ENCODE results near the gene INKA1.
"Not testable (repeated sequence)": the region's sequence is repeated elsewhere in the genome, so short reads cannot be mapped to it uniquely, and the experiment has no call there.

INKA1 gene

DNA sequence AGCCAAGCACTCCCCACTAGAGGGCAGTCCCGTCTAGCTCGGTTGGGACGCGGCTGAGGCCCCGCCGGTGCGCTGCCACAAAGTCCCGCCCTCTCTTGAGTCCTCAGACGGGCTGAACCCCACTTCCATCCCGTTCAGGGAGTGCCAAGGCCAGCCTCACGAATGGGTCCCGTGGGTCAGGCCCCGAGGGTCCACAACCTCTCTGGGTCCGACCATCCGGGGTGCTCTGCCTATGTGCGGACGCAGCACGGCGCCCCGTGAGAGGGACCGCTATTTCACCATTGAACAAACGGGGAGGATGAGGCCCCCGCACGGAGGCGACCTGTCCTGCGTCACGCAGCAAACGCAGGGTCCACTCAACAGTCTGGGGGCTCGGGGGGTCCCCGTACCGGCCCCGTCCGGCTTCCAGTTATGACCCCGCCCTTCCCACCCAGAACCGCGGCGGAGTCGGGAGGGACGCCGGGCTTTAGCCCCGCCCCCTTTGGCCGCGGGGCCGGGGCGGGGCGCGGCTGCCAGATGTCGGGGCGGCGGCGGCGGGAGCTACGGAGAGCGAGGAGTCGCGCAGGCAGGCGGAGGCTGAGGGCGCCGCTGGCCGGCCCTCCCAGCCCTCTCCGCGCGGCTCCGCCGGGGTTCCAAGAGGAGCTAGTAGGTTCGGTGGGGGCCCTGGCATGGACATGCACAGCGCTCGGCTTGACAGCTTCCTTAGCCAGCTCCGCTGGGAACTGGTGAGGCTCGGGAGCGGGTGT lies at the start of gene INKA1:
Gene INKA1, plus strand, starts transcription at position 543 of the 746 bp plus-strand sequence. Its CDS starts 132 bp downstream, at position 675.
- peak; percentile 66 for DNase-seq

- no peak for DNase-seq
These were observed 48.5 kb upstream of the INKA1 start for GRCh38 chr3:49754536-49754935.

DNA sequence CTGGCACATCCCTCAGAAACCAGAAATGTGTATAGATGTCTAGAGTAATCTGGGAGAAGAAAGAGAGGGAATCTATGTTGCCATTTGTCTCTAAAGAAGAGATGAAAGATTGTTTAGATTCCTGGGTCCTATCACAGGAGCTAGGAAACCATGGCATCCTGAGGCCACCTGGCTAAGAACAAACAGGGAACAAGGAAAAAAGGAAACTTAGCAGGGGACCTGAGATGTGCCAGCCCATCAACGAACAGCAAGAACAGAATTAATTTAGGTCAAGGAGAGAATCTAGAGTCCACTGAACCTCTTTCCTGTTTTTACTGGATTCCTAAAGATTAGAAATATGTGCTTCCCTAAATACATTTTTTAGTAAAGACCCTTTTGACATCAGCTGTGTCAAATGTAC lies 47.0 kb upstream of the INKA1 start:
- no peak for DNase-seq

GRCh38 chr3:49757197-49757596 lies 45.9 kb upstream of the INKA1 start:
- DNase-seq, result no peak

- DNase-seq, result no peak
These were observed 43.8 kb upstream of the INKA1 start for GRCh38 chr3:49759226-49759625.

- no peak for DNase-seq
These were observed 41.4 kb upstream of the INKA1 start for GRCh38 chr3:49761661-49762060.

- DNase-seq, result no peak
These were observed 39.1 kb upstream of the INKA1 start for GRCh38 chr3:49763981-49764380.

GRCh38 chr3:49769286-49769915 lies 33.7 kb upstream of the INKA1 start:
- no peak for DNase-seq

DNA sequence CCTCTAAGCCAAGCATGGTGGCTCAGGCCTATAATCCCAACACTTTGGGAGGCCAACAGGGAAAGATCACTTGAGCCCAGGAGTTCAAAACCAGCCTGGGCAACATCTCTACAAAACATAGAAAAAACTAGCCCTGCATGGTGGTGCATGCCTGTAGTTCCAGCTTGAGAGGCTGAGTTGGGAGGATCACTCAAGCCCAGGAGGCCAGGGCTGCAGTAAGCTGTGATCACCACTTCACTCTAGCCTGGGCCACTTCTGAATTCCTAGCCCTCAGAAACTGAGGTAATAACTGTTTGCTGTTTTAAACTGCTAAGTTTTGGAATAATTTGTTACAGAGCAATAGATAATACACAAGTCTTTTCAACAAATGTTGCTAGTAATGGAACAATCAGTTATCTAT lies 33.1 kb upstream of the INKA1 start:
- DNase-seq, result no peak

GRCh38 chr3:49771340-49771938 lies 31.6 kb upstream of the INKA1 start:
- DNase-seq, result no peak

- no peak for DNase-seq
These were observed 30.4 kb upstream of the INKA1 start for GRCh38 chr3:49772703-49773102.

GRCh38 chr3:49775538-49775937 lies 27.5 kb upstream of the INKA1 start:
- DNase-seq, result no peak

GRCh38 chr3:49776101-49776500 lies 27.0 kb upstream of the INKA1 start:
- DNase-seq, result not testable (repeated sequence)

GRCh38 chr3:49779358-49780079 lies 23.5 kb upstream of the INKA1 start:
- DNase-seq, result no peak

- DNase-seq, result no peak
These were observed 22.7 kb upstream of the INKA1 start for GRCh38 chr3:49780080-49780974.

DNA sequence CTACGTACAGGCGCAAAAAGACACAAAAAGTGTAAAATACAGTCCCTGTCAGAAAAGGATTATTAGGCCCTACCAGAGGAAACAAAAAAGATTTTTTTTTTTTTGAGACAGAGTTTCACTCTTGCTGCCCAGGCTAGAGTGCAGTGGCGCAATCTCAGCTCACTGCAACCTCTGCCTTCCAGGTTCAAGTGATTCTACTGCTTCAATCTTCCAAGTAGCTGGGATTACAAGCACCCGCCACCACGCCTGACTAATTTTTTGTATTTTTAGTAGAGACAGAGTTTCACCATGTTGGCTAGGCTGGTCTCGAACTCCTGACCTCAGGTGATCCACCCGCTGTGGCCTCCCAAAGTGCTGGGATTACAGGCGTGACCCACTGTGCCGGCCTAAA lies 22.1 kb upstream of the INKA1 start:
- DNase-seq, result not testable (repeated sequence)

- DNase-seq, result no peak
These were observed 21.5 kb upstream of the INKA1 start for GRCh38 chr3:49781415-49782199.

GRCh38 chr3:49782277-49782676 lies 20.8 kb upstream of the INKA1 start:
- DNase-seq, result not testable (repeated sequence)

- no peak for DNase-seq
These were observed 17.3 kb upstream of the INKA1 start for GRCh38 chr3:49785565-49786356.

DNA sequence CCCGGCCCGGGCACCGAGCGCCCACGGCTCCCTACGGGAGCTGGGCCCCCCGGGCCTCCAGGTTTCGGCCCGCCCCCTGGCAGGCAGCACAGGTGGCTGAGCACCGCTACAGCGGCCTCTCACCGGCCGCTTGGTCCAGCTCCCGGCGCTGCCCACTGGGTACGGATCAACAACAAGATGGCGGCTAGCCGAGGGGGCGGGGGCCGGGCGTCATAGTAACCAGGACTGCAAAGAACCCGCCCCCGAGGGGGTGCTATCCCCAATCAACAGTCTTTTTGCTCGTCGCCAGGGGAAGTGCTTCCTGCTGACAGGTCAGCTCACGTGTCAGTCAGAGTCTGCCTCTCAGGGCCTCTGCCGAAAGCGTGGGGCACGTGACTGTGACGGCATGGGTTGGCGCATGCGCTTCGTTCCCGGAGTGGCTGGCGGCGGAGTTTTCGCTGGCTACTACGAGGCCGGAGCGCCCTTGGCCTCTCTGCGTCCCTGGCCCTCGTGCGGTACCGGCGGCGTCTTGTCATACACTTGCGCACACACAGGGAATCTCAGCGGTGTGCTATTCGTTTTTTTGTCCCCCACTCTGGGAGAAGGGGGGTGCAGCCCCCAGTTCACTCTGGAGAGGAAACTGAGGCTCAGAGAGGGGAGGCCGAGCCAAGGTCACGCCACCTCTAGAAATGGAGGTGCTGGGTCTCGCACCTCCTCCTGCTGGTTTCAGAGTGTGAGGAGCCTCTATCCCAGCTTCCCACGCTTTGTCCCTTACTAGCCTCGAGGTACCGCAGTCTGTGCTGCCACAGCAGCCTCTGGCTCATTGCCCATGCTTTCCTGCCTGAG lies 16.5 kb upstream of the INKA1 start, which contains the start of gene IP6K1:
Gene IP6K1, minus strand, starts transcription at position 186 of the 825 bp plus-strand sequence. CDS start 38,502 bp downstream, outside the sequence.
- peak; percentile 95 for DNase-seq

Measured in COR-L47 (cell line).